ENCODE data around the gene ABLIM1.

Gene ABLIM1

GRCh38 chr10:114645706-114646105 lies 12.4 kb downstream of the ABLIM1 start:
- no peak for DNase-seq

- DNase-seq, result no peak
Observed at GRCh38 chr10:114643158-114643557, 14.9 kb downstream of the ABLIM1 start.

- DNase-seq, result no peak
Observed at GRCh38 chr10:114642729-114643128, 15.3 kb downstream of the ABLIM1 start.

GRCh38 chr10:114638821-114639625 lies 19.1 kb downstream of the ABLIM1 start:
- DNase-seq, result peak; percentile 12

- DNase-seq, result no peak
Observed at GRCh38 chr10:114635797-114636550, 22.1 kb downstream of the ABLIM1 start.

- no peak for DNase-seq
Observed at GRCh38 chr10:114635101-114635500, 23.0 kb downstream of the ABLIM1 start.

- no peak for DNase-seq
Observed at GRCh38 chr10:114634609-114634979, 23.5 kb downstream of the ABLIM1 start.

- no peak for DNase-seq
Observed at GRCh38 chr10:114632869-114633715, 25.0 kb downstream of the ABLIM1 start.

GRCh38 chr10:114631666-114632417 lies 26.2 kb downstream of the ABLIM1 start:
- DNase-seq, result no peak

GRCh38 chr10:114631090-114631665 lies 26.9 kb downstream of the ABLIM1 start:
- DNase-seq, result no peak

GRCh38 chr10:114629824-114630730 lies 28.0 kb downstream of the ABLIM1 start:
- no peak for DNase-seq

GRCh38 chr10:114629083-114629823 lies 28.8 kb downstream of the ABLIM1 start:
- no peak for DNase-seq

- DNase-seq, result no peak
Observed at GRCh38 chr10:114628106-114628505, 30.0 kb downstream of the ABLIM1 start.

GRCh38 chr10:114626841-114627240 lies 31.2 kb downstream of the ABLIM1 start:
- no peak for DNase-seq

GRCh38 chr10:114624951-114625780 lies 32.9 kb downstream of the ABLIM1 start:
- DNase-seq, result no peak

GRCh38 chr10:114624422-114624821 lies 33.7 kb downstream of the ABLIM1 start:
- DNase-seq, result no peak

- DNase-seq, result peak; percentile 15
Observed at GRCh38 chr10:114623661-114624294, 34.3 kb downstream of the ABLIM1 start.

- no peak for DNase-seq
Observed at GRCh38 chr10:114623155-114623554, 34.9 kb downstream of the ABLIM1 start.

GRCh38 chr10:114618722-114619121 lies 39.4 kb downstream of the ABLIM1 start:
- no peak for DNase-seq

Data from GDM1 (cell line).